GM12873 (cell line): ENCODE results near the gene TUSC1.

ENCODE experiments used
- TF ChIP-seq, protein P1 (sequence below): IDR thresholded peaks from 2 replicates; pipeline ENCODE4 v1.5.1; 2012; ENCODE audit warnings: low read depth, mild to moderate bottlenecking, moderate library complexity, low read length, control low read depth; ENCODE audit not compliant: insufficient read depth; ENCODE audit errors: missing control alignments

TUSC1 gene

DNA sequence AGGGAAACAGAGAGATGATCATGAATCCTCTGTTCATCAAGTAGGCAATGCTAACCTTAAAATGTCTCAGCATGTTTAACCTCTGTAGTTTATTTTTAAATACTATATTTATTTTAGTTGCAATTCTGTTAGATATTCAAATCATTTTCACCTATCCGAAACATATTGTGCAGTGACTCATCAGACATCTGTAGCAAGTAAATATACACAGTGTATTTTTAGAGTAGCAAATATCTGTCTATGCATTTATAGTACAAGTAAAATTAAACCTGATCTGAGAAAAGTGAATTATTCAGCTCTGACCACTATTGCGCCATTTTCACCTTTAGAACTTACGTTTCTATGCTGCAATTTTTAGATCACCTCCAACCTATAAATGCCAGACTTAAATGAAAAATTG is 24.3 kb upstream of the TUSC1 start:
- TF ChIP-seq, protein P1, sequence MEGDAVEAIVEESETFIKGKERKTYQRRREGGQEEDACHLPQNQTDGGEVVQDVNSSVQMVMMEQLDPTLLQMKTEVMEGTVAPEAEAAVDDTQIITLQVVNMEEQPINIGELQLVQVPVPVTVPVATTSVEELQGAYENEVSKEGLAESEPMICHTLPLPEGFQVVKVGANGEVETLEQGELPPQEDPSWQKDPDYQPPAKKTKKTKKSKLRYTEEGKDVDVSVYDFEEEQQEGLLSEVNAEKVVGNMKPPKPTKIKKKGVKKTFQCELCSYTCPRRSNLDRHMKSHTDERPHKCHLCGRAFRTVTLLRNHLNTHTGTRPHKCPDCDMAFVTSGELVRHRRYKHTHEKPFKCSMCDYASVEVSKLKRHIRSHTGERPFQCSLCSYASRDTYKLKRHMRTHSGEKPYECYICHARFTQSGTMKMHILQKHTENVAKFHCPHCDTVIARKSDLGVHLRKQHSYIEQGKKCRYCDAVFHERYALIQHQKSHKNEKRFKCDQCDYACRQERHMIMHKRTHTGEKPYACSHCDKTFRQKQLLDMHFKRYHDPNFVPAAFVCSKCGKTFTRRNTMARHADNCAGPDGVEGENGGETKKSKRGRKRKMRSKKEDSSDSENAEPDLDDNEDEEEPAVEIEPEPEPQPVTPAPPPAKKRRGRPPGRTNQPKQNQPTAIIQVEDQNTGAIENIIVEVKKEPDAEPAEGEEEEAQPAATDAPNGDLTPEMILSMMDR = no peak

- TF ChIP-seq, protein P1 = no peak
These were observed 22.2 kb upstream of the TUSC1 start for GRCh38 chr9:25700430-25700829.

DNA sequence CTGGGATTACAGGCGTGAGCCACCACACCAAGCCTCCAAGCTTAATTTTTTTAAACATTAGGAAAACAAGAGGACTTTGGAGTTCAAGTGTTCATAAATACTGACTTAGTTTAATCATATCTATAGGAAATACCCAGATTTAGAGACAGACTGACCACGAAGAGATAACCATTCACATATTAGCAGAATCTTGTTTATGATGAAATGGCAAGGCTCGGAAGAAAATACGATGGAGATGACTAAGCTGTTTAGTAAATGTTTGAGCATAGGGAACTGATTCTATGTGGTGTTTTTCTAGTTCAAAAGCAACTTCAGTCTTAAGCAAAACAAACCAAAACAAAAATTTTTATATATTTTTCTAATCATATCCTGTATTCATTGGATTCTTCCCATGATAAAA is 13.5 kb upstream of the TUSC1 start:
- TF ChIP-seq, protein P1 = no peak

DNA sequence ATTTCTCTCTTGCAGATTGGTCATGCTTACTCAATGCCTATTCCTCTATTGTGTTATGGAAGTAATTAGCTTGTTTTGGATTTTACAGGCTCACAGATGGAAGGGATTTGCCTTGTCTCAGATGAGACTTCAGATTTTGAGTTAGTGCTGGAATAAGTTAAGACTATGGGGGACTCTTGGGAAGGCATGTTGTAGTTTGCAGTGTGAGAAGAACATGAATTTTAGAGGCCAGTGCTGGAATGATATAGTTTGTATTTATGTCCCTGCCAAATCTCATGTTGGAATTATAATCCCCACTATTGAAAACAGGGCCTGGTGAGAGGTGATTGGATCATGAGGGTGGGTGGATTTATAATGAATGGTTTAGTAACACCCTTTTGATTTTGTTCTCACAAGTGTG is 6.1 kb upstream of the TUSC1 start:
- TF ChIP-seq, protein P1 = no peak

DNA sequence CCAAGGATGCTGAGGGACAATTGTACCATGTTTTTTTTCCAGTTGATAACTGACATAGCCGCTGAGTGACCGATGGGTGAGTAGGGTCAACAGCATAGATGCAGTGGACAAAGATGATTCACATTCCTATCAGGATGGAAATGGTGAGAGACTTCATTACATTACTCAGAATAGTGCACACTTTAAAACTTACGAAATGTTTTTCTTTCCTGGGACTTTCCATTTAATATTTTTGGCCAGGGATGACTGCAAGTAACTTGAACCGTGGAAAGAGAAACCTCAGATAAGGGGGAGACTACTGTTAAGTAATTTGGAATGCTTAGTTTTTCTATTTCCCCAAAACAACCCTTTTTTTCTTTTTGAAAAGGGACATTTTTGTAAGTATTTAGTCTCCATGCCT is 3.0 kb upstream of the TUSC1 start:
- TF ChIP-seq, protein P1 = no peak

DNA sequence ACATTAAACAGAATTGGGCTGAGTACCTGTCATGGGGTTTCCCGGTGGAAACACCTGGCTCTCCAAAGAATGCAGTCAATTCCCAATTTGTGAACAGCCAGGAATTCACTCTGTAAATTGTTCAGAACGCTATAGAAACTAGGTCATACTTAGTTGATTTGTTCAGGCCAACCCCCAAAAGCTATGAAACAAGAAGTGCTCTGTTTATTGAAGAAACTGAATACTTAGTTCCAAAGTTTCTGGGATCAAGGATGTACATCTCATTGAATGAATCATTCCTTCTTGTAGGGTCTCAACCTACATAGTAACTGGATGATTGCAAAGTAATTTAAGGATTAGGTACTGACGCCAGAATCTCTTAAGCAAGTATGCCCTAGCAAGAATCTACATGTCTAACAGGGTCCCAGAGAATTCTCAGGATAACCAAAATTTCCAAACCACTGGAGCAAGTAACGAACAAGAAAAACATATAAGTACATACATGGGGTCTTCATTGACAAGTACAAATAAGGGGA is 659 bp upstream of the TUSC1 start:
- TF ChIP-seq, protein P1 = no peak

DNA sequence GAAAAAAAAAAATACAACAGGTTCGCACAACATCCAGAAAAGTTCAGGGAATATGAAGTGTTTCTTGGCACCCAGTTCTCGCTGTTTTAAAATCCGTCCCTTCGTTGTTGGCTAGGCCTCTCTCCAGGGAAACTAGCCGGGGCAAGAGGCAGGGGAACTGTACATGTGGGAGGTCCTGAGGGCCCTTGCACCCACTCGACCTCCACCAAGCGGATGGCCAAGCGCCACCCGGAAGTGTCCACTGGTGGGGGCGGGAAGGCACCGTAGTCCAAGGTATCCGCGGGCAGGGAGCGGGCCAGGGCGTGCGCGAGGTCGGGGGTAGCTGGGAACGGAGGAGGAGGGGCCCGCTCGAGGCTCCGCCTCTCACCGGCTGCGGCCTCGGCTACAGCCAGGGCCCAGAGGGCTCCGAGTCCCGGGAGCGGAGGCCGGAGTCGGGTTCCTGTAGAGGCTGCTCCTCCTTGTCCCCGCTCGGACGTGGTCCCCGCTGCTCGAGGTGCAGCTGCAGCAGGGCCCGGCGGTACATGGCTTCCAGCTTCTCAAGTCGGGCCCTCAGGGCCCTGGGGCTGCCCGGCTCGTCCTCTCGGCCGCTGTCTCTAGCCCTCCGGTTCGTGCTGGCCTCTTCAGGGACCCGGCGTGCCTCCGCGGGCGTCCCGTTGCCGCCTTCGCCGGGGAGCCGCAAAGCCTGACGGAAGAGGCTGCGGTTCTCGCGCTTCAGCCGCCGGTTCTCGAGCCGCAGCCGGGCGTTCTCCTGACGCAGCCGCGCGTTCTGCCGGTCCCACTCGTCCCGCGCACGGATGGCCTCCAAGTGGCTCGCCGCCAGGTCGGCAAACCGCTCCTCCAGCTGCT is 720 bp downstream of the TUSC1 start:
- TF ChIP-seq, protein P1 = no peak
